Activated B cell treated with CpG ODN at 0.5 μM for 24 hours (primary cell): ENCODE data around the gene EPO. TPM values are rescaled to one million over a fixed set of nuclear protein-coding genes. Genes with fewer than 3 reads are reported as not detected.
"Not testable (repeated sequence)": the region's sequence is repeated elsewhere in the genome, so short reads cannot be mapped to it uniquely, and the experiment has no call there.

Experiments used
- ATAC-seq: fragments of 200-7000 bp; cut with Tn5 transposase; one replicate; pipeline ENCODE4 v1.10.0; 2021; ENCODE audit warnings: low read depth, mild to moderate bottlenecking, moderate library complexity
- CTCF ChIA-PET: fragments of 350-600 bp; sonication (Branson Sonifier 250); formaldehyde crosslinking; loops from one replicate; lab custom pipeline; 2021; ENCODE audit warnings: antibody characterized with exemption; lab: Charles Lee
- POLR2A ChIA-PET: fragments of 350-600 bp; sonication (Branson Sonifier 250); formaldehyde crosslinking; loops from one replicate; lab custom pipeline; 2021; ENCODE audit warnings: antibody characterized with exemption; lab: Charles Lee
- DNase-seq: peaks from one replicate; pipeline ENCODE4 v3.0.0; 2022
- H3K27ac Mint-ChIP-seq: one replicate; pipeline ENCODE4 v1.8.0; 2020; ENCODE audit warnings: mixed read lengths
- H3K27me3 Mint-ChIP-seq: one replicate; pipeline ENCODE4 v1.8.0; 2021; ENCODE audit warnings: mixed read lengths
- H3K36me3 Mint-ChIP-seq: one replicate; pipeline ENCODE4 v1.8.0; 2021; ENCODE audit warnings: low read depth, mixed read lengths
- H3K4me1 Mint-ChIP-seq: one replicate; pipeline ENCODE4 v1.8.0; 2021; ENCODE audit warnings: mixed read lengths
- H3K4me3 Mint-ChIP-seq: one replicate; pipeline ENCODE4 v1.8.0; 2020; ENCODE audit warnings: mild to moderate bottlenecking, mixed read lengths
- H3K9me3 Mint-ChIP-seq: one replicate; pipeline ENCODE4 v1.8.0; 2020; ENCODE audit warnings: mixed read lengths
- CTCF ChIP-seq: fragments of 200-600 bp; IDR thresholded peaks from one replicate; pipeline ENCODE4 v1.8.0; 2022; ENCODE audit warnings: antibody characterized with exemption, mild to moderate bottlenecking
- intact Hi-C: fragments of 100-400 bp; cut with micrococcal nuclease; formaldehyde crosslinking; loops from one replicate; pipeline ENCODE4 v1.15.1; 2024
- total RNA-seq: library from RNA; stranded (reverse); gene quantifications from 2 replicates; pipeline ENCODE4 v1.2.3, GENCODE V29; 2022

EPO gene
- total RNA-seq, 1 donor from 2014 or later: not detected

GRCh38 chr7:100694098-100694745 is 26.0 kb upstream of the EPO start, which contains the start of gene GIGYF1:
TSS of gene GIGYF1 (minus strand) at chr7:100694250. CDS start at chr7:100688238, 6,012 bp downstream.
- Mint-ChIP-seq H3K27me3 (no peaks in the 10 kb centered on the region), H3K4me1 (peaks cover 43% of the 10 kb centered on the region), H3K9me3 (no peaks in the 10 kb centered on the region), H3K27ac (peak within 1 kb of the TSS; percentile 80), H3K4me3 (peak within 1 kb of the TSS; percentile 90), H3K36me3 (peaks cover 7% of the 10 kb centered on the region)
- POLR2A ChIA-PET: interaction anchor here (0.6 to 4.1 kb wide), 11 partner anchors 11 to 679 kb away, joined by 3 to 61 read pairs (median 6); partner anchors contain the start of genes FBXO24, LRCH4, MEPCE and MOSPD3
- DNase-seq (peak; percentile 69), ATAC-seq (peak; percentile 60)
- CTCF ChIA-PET: interaction anchor here (1.0 to 8.3 kb wide), 4 partner anchors 11 to 158 kb away, joined by 3 to 79 read pairs (median 3); partner anchors contain the start of genes MOSPD3, POP7 and SLC12A9
- intact Hi-C loops: loop anchor here (5.0 kb wide), 1 partner anchor 107 kb away; the partner anchor contains the start of genes FBXO24 and LRCH4
- TF ChIP-seq CTCF: no peak

- no peak for TF ChIP-seq CTCF
- DNase-seq (no peak), ATAC-seq (no peak)
- CTCF ChIA-PET: interaction anchor here (1.0 to 8.3 kb wide), 3 partner anchors 9 to 156 kb away, joined by 3 to 79 read pairs (median 7); partner anchors contain the start of genes POP7 and SLC12A9
- Mint-ChIP-seq H3K36me3 (peaks cover 5% of the 10 kb centered on the region), H3K9me3 (no peaks in the 10 kb centered on the region), H3K4me1 (peaks cover 36% of the 10 kb centered on the region), H3K27ac (no peak overlapping the region), H3K27me3 (no peaks in the 10 kb centered on the region), H3K4me3 (peak overlapping the region; percentile 71)
- intact Hi-C loops: no loop called here
- POLR2A ChIA-PET: interaction anchor here (0.8 to 4.1 kb wide), 6 partner anchors 9 to 267 kb away, joined by 3 to 61 read pairs (median 6); partner anchors contain the start of genes FBXO24, LRCH4, MEPCE and MOSPD3
These were observed 24.1 kb upstream of the EPO start for GRCh38 chr7:100696123-100696521.

- ChIA-PET CTCF (no interaction called here), POLR2A (interaction anchor here (0.6 to 0.7 kb wide), 2 partner anchors 26 to 152 kb away, joined by 3 read pairs; no protein-coding TSS in a partner anchor)
- no peak for TF ChIP-seq CTCF
- Mint-ChIP-seq H3K36me3 (no peaks in the 10 kb centered on the region), H3K27me3 (no peaks in the 10 kb centered on the region), H3K9me3 (no peaks in the 10 kb centered on the region), H3K4me3 (no peak overlapping the region), H3K27ac (no peak overlapping the region), H3K4me1 (peaks cover 16% of the 10 kb centered on the region)
- intact Hi-C loops: no loop called here
- ATAC-seq: no peak
- no peak for DNase-seq
These were observed 21.2 kb upstream of the EPO start for GRCh38 chr7:100699018-100699417.

- H3K27ac Mint-ChIP-seq, CTCF ChIA-PET, H3K4me1 Mint-ChIP-seq, H3K4me3 Mint-ChIP-seq, intact Hi-C loops, H3K36me3 Mint-ChIP-seq, H3K27me3 Mint-ChIP-seq, H3K9me3 Mint-ChIP-seq, ATAC-seq, DNase-seq: not testable (repeated sequence)
- POLR2A ChIA-PET: interaction anchor here (0.7 kb wide), 3 partner anchors 59 to 547 kb away, joined by 5 to 13 read pairs (median 10); no protein-coding TSS in a partner anchor
These were observed 19.2 kb upstream of the EPO start for GRCh38 chr7:100701089-100701488.

GRCh38 chr7:100705320-100705752 is 14.9 kb upstream of the EPO start:
- Mint-ChIP-seq H3K27ac (peak overlapping the region; percentile 88), H3K4me1 (peaks cover 16% of the 10 kb centered on the region), H3K9me3 (no peaks in the 10 kb centered on the region), H3K4me3 (peak overlapping the region; percentile 93), H3K36me3 (peaks cover 12% of the 10 kb centered on the region), H3K27me3 (no peaks in the 10 kb centered on the region)
- peak; percentile 63 for ATAC-seq
- CTCF ChIA-PET: interaction anchor here (0.8 to 4.0 kb wide), 20 partner anchors 12 to 354 kb away, joined by 3 to 79 read pairs (median 6); partner anchors contain the start of genes FBXO24, GIGYF1, LRCH4 and MOSPD3
- POLR2A ChIA-PET: interaction anchor here (0.6 to 2.6 kb wide), 29 partner anchors 10 to 372 kb away, joined by 3 to 61 read pairs (median 5); partner anchors contain the start of genes FBXO24, GIGYF1, GNB2 and LRCH4
- DNase-seq: peak; percentile 80
- intact Hi-C loops: loop anchor here (1.0 to 5.0 kb wide), 14 partner anchors 10 to 513 kb away; partner anchors contain the start of genes ACTL6B, GNB2, MEPCE and MOSPD3
- peak; percentile 39 for TF ChIP-seq CTCF
